KMS-11 (cell line): ENCODE data around the gene THRA.

Source experiments
- H2AFZ ChIP-seq: fragments of 200-600 bp; sonication (generic); 2 replicates; pipeline ENCODE4 v1.6.1; 2016; ENCODE audit warnings: antibody characterized with exemption, mixed run types, low read depth
- H3K27ac ChIP-seq: fragments of 200-600 bp; sonication (generic); 2 replicates; pipeline ENCODE4 v1.6.1; 2016; ENCODE audit warnings: mild to moderate bottlenecking, mixed run types
- H3K27me3 ChIP-seq: fragments of 200-600 bp; sonication (generic); 2 replicates; pipeline ENCODE4 v1.6.1; 2017; ENCODE audit warnings: mild to moderate bottlenecking, low read depth, mixed run types, moderate library complexity; ENCODE audit not compliant: insufficient read depth
- H3K36me3 ChIP-seq: fragments of 200-600 bp; sonication (generic); 2 replicates; pipeline ENCODE4 v1.6.1; 2017; ENCODE audit warnings: mild to moderate bottlenecking, mixed run types; ENCODE audit not compliant: insufficient read depth
- H3K4me1 ChIP-seq: fragments of 200-600 bp; sonication (generic); 2 replicates; pipeline ENCODE4 v1.6.1; 2016; ENCODE audit warnings: mild to moderate bottlenecking, low read depth, mixed run types; ENCODE audit not compliant: poor library complexity, severe bottlenecking
- H3K4me2 ChIP-seq: fragments of 200-600 bp; sonication (generic); 2 replicates; pipeline ENCODE4 v1.7.0; 2016; ENCODE audit warnings: mild to moderate bottlenecking, mixed run types
- H3K4me3 ChIP-seq: fragments of 200-600 bp; sonication (generic); IDR thresholded peaks from 2 replicates; pipeline ENCODE4 v1.6.1; 2017; ENCODE audit warnings: low read depth, low read length, mixed read lengths; ENCODE audit not compliant: insufficient read depth
- H3K79me2 ChIP-seq: fragments of 200-600 bp; sonication (generic); 2 replicates; pipeline ENCODE4 v1.6.1; 2016; ENCODE audit warnings: low read depth, mixed run types; ENCODE audit not compliant: insufficient read depth
- H3K9ac ChIP-seq: fragments of 200-600 bp; sonication (generic); 2 replicates; pipeline ENCODE4 v1.6.1; 2016; ENCODE audit warnings: mild to moderate bottlenecking, mixed run types
- H4K20me1 ChIP-seq: fragments of 200-600 bp; sonication (generic); 2 replicates; pipeline ENCODE4 v1.6.1; 2016; ENCODE audit warnings: mild to moderate bottlenecking, mixed run types; ENCODE audit not compliant: insufficient read depth
- CTCF ChIP-seq: fragments of 200-600 bp; sonication (generic); conservative IDR thresholded peaks from 2 replicates; pipeline ENCODE4 v1.6.1; 2017; ENCODE audit warnings: low read depth, mild to moderate bottlenecking, antibody characterized with exemption, low read length, moderate library complexity, mixed read lengths

The THRA gene

GRCh38 chr17:40015998-40016985 is 46.5 kb upstream of the THRA start:
- Histone ChIP-seq H3K36me3 (no peaks in the 10 kb centered on the region), H3K27me3 (no peaks in the 10 kb centered on the region), H3K4me3 (no peak overlapping the region), H3K27ac (no peak overlapping the region), H3K4me2 (no peak overlapping the region), H2AFZ (no peak overlapping the region), H3K79me2 (no peaks in the 10 kb centered on the region), H3K4me1 (peaks cover 4% of the 10 kb centered on the region), H4K20me1 (no peaks in the 10 kb centered on the region), H3K9ac (no peak overlapping the region)
- no peak for TF ChIP-seq CTCF

GRCh38 chr17:40017422-40018080 is 45.2 kb upstream of the THRA start:
- no peak for TF ChIP-seq CTCF
- Histone ChIP-seq H3K79me2 (no peaks in the 10 kb centered on the region), H2AFZ (no peak overlapping the region), H3K36me3 (no peaks in the 10 kb centered on the region), H3K4me1 (peaks cover 4% of the 10 kb centered on the region), H3K27me3 (no peaks in the 10 kb centered on the region), H4K20me1 (no peaks in the 10 kb centered on the region), H3K9ac (no peak overlapping the region), H3K27ac (no peak overlapping the region), H3K4me3 (no peak overlapping the region), H3K4me2 (no peak overlapping the region)

GRCh38 chr17:40018211-40019121 is 44.3 kb upstream of the THRA start:
- Histone ChIP-seq H3K27me3 (no peaks in the 10 kb centered on the region), H3K4me1 (peaks cover 2% of the 10 kb centered on the region), H3K27ac (no peak overlapping the region), H3K4me2 (no peak overlapping the region), H4K20me1 (no peaks in the 10 kb centered on the region), H3K4me3 (no peak overlapping the region), H2AFZ (no peak overlapping the region), H3K79me2 (no peaks in the 10 kb centered on the region), H3K36me3 (no peaks in the 10 kb centered on the region), H3K9ac (no peak overlapping the region)
- TF ChIP-seq CTCF: no peak
